PC-9 (cell line): ENCODE measurements around the gene DNAH14.

Experiments used
- CTCF ChIP-seq: fragments of 200-600 bp; sonication (generic); conservative IDR thresholded peaks from 2 replicates; pipeline ENCODE4 v1.6.1; 2017; ENCODE audit warnings: mixed run types, antibody characterized with exemption, mild to moderate bottlenecking, moderate library complexity
- EZH2 ChIP-seq: fragments of 200-600 bp; sonication (generic); IDR thresholded peaks from 2 replicates; pipeline ENCODE4 v1.8.0; 2017; ENCODE audit warnings: antibody characterized with exemption, low read depth

GRCh38 chr1:224921354-224921753 is 8.1 kb upstream of the DNAH14 start:
- no peak for TF ChIP-seq CTCF
- no peak for TF ChIP-seq EZH2
